CD14-positive monocyte (primary cell): Measurements from ENCODE around the gene PANK4. TPM values are rescaled to one million over a fixed set of nuclear protein-coding genes. Genes with fewer than 3 reads are reported as not detected.
A peak's percentile ranks its signal among the peaks of the same experiment; 100 is the strongest.

ENCODE experiments used
- DNase-seq, 3 donors: peaks; one replicate each; pipeline ENCODE4 v3.0.0-alpha.2; 2011 to 2022
- H2AFZ ChIP-seq: 2 replicates; pipeline ENCODE4 v1.6.0; 2012; ENCODE audit warnings: mild to moderate bottlenecking, low read depth, low read length, inconsistent platforms; ENCODE audit not compliant: insufficient read depth, poor library complexity, severe bottlenecking
- H3K27ac ChIP-seq, 2 donors: 1 replicate in 1 of 2; 2 replicates in 1 of 2; pipeline ENCODE4 v1.5.1; 2012 to 2013; ENCODE audit warnings: low read length in 2 of 2, control low read depth in 1 of 2, inconsistent platforms in 1 of 2, low read depth in 1 of 2, mild to moderate bottlenecking in 1 of 2
- H3K27me3 ChIP-seq, 2 donors: one replicate each; pipeline versions ENCODE4 v1.6.0 to v1.6.1; 2011 to 2013; ENCODE audit warnings: low read length in 2 of 2; ENCODE audit not compliant: control insufficient read depth in 2 of 2, insufficient read depth in 2 of 2
- H3K36me3 ChIP-seq, 2 donors: replicated peaks in 1 of 2; 1 replicate in 1 of 2; 2 replicates in 1 of 2; pipeline versions ENCODE4 v1.5.1 to v1.6.1; 2012 to 2013; ENCODE audit warnings: low read length in 2 of 2, control low read depth in 1 of 2, inconsistent platforms in 1 of 2, mild to moderate bottlenecking in 1 of 2; ENCODE audit not compliant: insufficient read depth in 2 of 2, control insufficient read depth in 1 of 2
- H3K4me1 ChIP-seq, 2 donors: 1 replicate in 1 of 2; 2 replicates in 1 of 2; pipeline versions ENCODE4 v1.5.1 to v1.6.1; 2012 to 2013; ENCODE audit warnings: low read length in 2 of 2, control low read depth in 1 of 2, inconsistent platforms in 1 of 2, mild to moderate bottlenecking in 1 of 2, moderate library complexity in 1 of 2; ENCODE audit not compliant: insufficient read depth in 2 of 2, control insufficient read depth in 1 of 2
- H3K4me2 ChIP-seq: replicated peaks from 2 replicates; pipeline ENCODE3; 2012; ENCODE audit warnings: low read length, moderate library complexity, mild to moderate bottlenecking; ENCODE audit not compliant: poor library complexity, severe bottlenecking; ENCODE audit errors: extremely low read depth
- H3K4me3 ChIP-seq, 3 experiments: fragments of 200-600 bp in 1 of 3; sonication (generic) in 1 of 3; replicated peaks in 1 of 3; 1 replicate in 2 of 3; 2 replicates in 1 of 3; pipeline ENCODE4 v1.5.1; 2011 to 2013; ENCODE audit warnings: low read length in 3 of 3, mild to moderate bottlenecking in 3 of 3, control low read depth in 2 of 3, low read depth in 2 of 3, inconsistent platforms in 1 of 3, moderate library complexity in 1 of 3
- H3K79me2 ChIP-seq: 2 replicates; pipeline ENCODE4 v1.6.0; 2012; ENCODE audit warnings: mild to moderate bottlenecking, control low read depth, inconsistent platforms, low read length, moderate library complexity; ENCODE audit not compliant: insufficient read depth
- H3K9ac ChIP-seq: 2 replicates; pipeline ENCODE4 v1.6.0; 2017; ENCODE audit warnings: low read length, mild to moderate bottlenecking; ENCODE audit not compliant: insufficient read depth, poor library complexity, severe bottlenecking
- H3K9me3 ChIP-seq, 2 donors: replicated peaks in 1 of 2; 1 replicate in 1 of 2; 2 replicates in 1 of 2; pipeline versions ENCODE4 v1.5.1 to v1.6.1; 2012 to 2013; ENCODE audit warnings: low read length in 2 of 2, control low read depth in 1 of 2; ENCODE audit not compliant: control insufficient read depth in 1 of 2, insufficient read depth in 1 of 2
- H4K20me1 ChIP-seq: 2 replicates; pipeline ENCODE4 v1.6.0; 2012; ENCODE audit warnings: mild to moderate bottlenecking, low read length, control low read depth, moderate library complexity; ENCODE audit not compliant: insufficient read depth
- H3K27ac Mint-ChIP-seq, 7 donors: one replicate each; pipeline ENCODE4 v1.8.0; 2020; ENCODE audit warnings: mild to moderate bottlenecking in 7 of 7, mixed read lengths in 7 of 7, moderate library complexity in 6 of 7, inconsistent platforms in 2 of 7
- H3K27me3 Mint-ChIP-seq, 3 donors: one replicate each; pipeline ENCODE4 v1.8.0; 2021 to 2022; ENCODE audit warnings: low read depth in 3 of 3, mild to moderate bottlenecking in 3 of 3, mixed read lengths in 3 of 3, moderate library complexity in 3 of 3, inconsistent platforms in 1 of 3
- H3K36me3 Mint-ChIP-seq, 2 donors: one replicate each; pipeline ENCODE4 v1.8.0; 2020; ENCODE audit warnings: mixed read lengths in 2 of 2, inconsistent platforms in 1 of 2, mild to moderate bottlenecking in 1 of 2
- H3K4me1 Mint-ChIP-seq: one replicate; pipeline ENCODE4 v1.8.0; 2020; ENCODE audit warnings: mild to moderate bottlenecking, mixed read lengths
- H3K4me3 Mint-ChIP-seq, 2 donors: one replicate each; pipeline ENCODE4 v1.8.0; 2020; ENCODE audit warnings: mild to moderate bottlenecking in 2 of 2, mixed read lengths in 2 of 2, moderate library complexity in 1 of 2
- H3K9me3 Mint-ChIP-seq, 7 donors: one replicate each; pipeline ENCODE4 v1.8.0; 2020 to 2022; ENCODE audit warnings: mixed read lengths in 7 of 7, mild to moderate bottlenecking in 6 of 7, moderate library complexity in 6 of 7, inconsistent platforms in 2 of 7
- WGBS: methylation state at CpG from one replicate; pipeline ENCODE4 v1.1.5; 2013; ENCODE audit warnings: missing lambda C conversion rate; ENCODE audit not compliant: insufficient coverage; 5-methylcytosine and 5-hydroxymethylcytosine counted together
- intact Hi-C, 2 donors: fragments of 100-400 bp; cut with micrococcal nuclease; formaldehyde crosslinking; loops; one replicate each; pipeline versions ENCODE4 v1.15.0 to v1.15.1; 2023
- polyA plus RNA-seq, 3 donors: library from polyadenylated mRNA; depleted of rRNA in 1 of 3; unstranded in 2 of 3; stranded (reverse) in 1 of 3; fragments of 300-500 nt in 2 of 3; fragments of >200 nt in 1 of 3; fragmentation: Illumina TruSeq in 2 of 3; gene quantifications; 1 replicate in 2 of 3; 2 replicates in 1 of 3; pipeline ENCODE4 v1.2.3, GENCODE V29; 2012 to 2021
- TF ChIP-seq, protein P1 (sequence below): fragments of 200-600 bp; IDR thresholded peaks from one replicate; pipeline ENCODE4 v1.8.0; 2022; ENCODE audit warnings: antibody characterized with exemption, mild to moderate bottlenecking

PANK4 gene
- polyA plus RNA-seq, 3 donors, result 11.9 to 30.2 (median 13.7) TPM

GRCh38 chr1:2573250-2573920, 47.0 kb upstream of the PANK4 start:
- Histone ChIP-seq H3K9ac (no peak overlapping the region), H3K27me3 (no peaks in the 10 kb centered on the region), H2AFZ (no peak overlapping the region), H3K4me3 (no peak overlapping the region), H3K27ac (no peak overlapping the region), H3K9me3 (peaks cover 10 to 14% of the 10 kb centered on the region in 2 donors), H3K4me2 (no peak overlapping the region), H4K20me1 (no peaks in the 10 kb centered on the region), H3K36me3 (no peaks in the 10 kb centered on the region), H3K79me2 (no peaks in the 10 kb centered on the region), H3K4me1 (peaks cover 33 to 37% of the 10 kb centered on the region in 2 donors)
- peaks cover 3% of the 10 kb centered on the region in 2 donors for H3K36me3 Mint-ChIP-seq
- H3K27me3 Mint-ChIP-seq, result peaks cover 0 to 19% (median 6%) of the 10 kb centered on the region in 3 donors
- TF ChIP-seq, protein P1, sequence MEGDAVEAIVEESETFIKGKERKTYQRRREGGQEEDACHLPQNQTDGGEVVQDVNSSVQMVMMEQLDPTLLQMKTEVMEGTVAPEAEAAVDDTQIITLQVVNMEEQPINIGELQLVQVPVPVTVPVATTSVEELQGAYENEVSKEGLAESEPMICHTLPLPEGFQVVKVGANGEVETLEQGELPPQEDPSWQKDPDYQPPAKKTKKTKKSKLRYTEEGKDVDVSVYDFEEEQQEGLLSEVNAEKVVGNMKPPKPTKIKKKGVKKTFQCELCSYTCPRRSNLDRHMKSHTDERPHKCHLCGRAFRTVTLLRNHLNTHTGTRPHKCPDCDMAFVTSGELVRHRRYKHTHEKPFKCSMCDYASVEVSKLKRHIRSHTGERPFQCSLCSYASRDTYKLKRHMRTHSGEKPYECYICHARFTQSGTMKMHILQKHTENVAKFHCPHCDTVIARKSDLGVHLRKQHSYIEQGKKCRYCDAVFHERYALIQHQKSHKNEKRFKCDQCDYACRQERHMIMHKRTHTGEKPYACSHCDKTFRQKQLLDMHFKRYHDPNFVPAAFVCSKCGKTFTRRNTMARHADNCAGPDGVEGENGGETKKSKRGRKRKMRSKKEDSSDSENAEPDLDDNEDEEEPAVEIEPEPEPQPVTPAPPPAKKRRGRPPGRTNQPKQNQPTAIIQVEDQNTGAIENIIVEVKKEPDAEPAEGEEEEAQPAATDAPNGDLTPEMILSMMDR, result no peak
- H3K4me3 Mint-ChIP-seq, result peak overlapping the region in 1 of 2 donors; percentile 51
- peak overlapping the region in 3 of 7 donors; percentile 34 to 58 (median 50) for H3K27ac Mint-ChIP-seq
- H3K4me1 Mint-ChIP-seq, result peaks cover 36% of the 10 kb centered on the region
- WGBS, result no CpG with 5 or more reads among the region's 8 CpGs
- peaks cover 7 to 16% (median 13%) of the 10 kb centered on the region in 7 donors for H3K9me3 Mint-ChIP-seq
- DNase-seq, result peak in 1 of 3 donors; percentile 51
- intact Hi-C loops, result no loop called here

GRCh38 chr1:2571348-2571747, 45.0 kb upstream of the PANK4 start:
- Histone ChIP-seq H3K9ac (no peak overlapping the region), H3K27ac (no peak overlapping the region), H3K79me2 (no peaks in the 10 kb centered on the region), H3K27me3 (no peaks in the 10 kb centered on the region), H3K4me1 (peaks cover 12 to 16% of the 10 kb centered on the region in 2 donors), H2AFZ (no peak overlapping the region), H4K20me1 (no peaks in the 10 kb centered on the region), H3K4me2 (no peak overlapping the region), H3K36me3 (no peaks in the 10 kb centered on the region), H3K9me3 (peaks cover 10 to 14% of the 10 kb centered on the region in 2 donors), H3K4me3 (no peak overlapping the region)
- TF ChIP-seq, protein P1, result no peak
- no peak for DNase-seq
- H3K27ac Mint-ChIP-seq, result no peak overlapping the region
- peaks cover 3% of the 10 kb centered on the region in 2 donors for H3K36me3 Mint-ChIP-seq
- H3K4me3 Mint-ChIP-seq, result no peak overlapping the region
- peaks cover 7 to 16% (median 13%) of the 10 kb centered on the region in 7 donors for H3K9me3 Mint-ChIP-seq
- peaks cover 20% of the 10 kb centered on the region for H3K4me1 Mint-ChIP-seq
- intact Hi-C loops, result no loop called here
- 97% methylated on average over 9 of the region's 9 CpGs for WGBS
- peaks cover 0 to 26% (median 6%) of the 10 kb centered on the region in 3 donors for H3K27me3 Mint-ChIP-seq
